ENCODE results near the gene CD209.

DNA sequence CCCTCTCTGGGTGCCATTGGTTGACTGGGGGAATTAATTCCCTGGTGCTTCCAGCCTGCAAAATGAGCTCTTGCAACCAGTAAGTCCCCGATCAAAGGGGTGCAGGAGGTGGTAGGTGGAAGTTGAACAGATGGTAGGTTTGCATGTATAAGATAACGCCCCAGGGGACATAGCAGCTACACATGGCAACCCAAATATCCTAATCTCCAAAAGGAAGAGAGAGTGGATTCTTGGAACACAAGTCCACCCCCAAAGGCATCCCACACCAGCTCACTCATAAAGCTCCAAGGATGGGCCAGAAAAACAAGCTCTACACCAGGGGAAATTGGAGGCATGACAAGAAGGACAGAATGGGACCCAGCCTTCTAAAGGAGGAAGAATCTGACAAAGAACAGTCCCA is 4.8 kb downstream of the CD209 start:
- no peak for TF ChIP-seq POLR2AphosphoS5 (IDR thresholded peaks at IDR 0.05; ENCODE audit: low read depth, low read length)
- no peak for TF ChIP-seq TAF1 (IDR thresholded peaks at IDR 0.05; ENCODE audit: borderline replicate concordance, insufficient read depth, low read length)
- no peak for TF ChIP-seq SIN3A (IDR thresholded peaks at IDR 0.05; ENCODE audit: borderline replicate concordance, insufficient read depth, low read length)
- TF ChIP-seq, protein P1, sequence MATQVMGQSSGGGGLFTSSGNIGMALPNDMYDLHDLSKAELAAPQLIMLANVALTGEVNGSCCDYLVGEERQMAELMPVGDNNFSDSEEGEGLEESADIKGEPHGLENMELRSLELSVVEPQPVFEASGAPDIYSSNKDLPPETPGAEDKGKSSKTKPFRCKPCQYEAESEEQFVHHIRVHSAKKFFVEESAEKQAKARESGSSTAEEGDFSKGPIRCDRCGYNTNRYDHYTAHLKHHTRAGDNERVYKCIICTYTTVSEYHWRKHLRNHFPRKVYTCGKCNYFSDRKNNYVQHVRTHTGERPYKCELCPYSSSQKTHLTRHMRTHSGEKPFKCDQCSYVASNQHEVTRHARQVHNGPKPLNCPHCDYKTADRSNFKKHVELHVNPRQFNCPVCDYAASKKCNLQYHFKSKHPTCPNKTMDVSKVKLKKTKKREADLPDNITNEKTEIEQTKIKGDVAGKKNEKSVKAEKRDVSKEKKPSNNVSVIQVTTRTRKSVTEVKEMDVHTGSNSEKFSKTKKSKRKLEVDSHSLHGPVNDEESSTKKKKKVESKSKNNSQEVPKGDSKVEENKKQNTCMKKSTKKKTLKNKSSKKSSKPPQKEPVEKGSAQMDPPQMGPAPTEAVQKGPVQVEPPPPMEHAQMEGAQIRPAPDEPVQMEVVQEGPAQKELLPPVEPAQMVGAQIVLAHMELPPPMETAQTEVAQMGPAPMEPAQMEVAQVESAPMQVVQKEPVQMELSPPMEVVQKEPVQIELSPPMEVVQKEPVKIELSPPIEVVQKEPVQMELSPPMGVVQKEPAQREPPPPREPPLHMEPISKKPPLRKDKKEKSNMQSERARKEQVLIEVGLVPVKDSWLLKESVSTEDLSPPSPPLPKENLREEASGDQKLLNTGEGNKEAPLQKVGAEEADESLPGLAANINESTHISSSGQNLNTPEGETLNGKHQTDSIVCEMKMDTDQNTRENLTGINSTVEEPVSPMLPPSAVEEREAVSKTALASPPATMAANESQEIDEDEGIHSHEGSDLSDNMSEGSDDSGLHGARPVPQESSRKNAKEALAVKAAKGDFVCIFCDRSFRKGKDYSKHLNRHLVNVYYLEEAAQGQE (IDR thresholded peaks at IDR 0.05; ENCODE audit: insufficient read depth in 1 of 2, low read depth in 2 of 2, low read length in 2 of 2), result no peak
- TF ChIP-seq FOXP2 (optimal IDR thresholded peaks at IDR 0.05; ENCODE audit: borderline replicate concordance, extremely low read depth, extremely low read length, insufficient read depth), result no peak

Data from PFSK-1 (cell line).